H9 (cell line): ENCODE data around the gene NSUN2. TPM values are rescaled to one million over a fixed set of nuclear protein-coding genes. Genes with fewer than 3 reads are reported as not detected.

Experiments used
- DNase-seq: peaks from one replicate; pipeline ENCODE4 v3.0.0-alpha.2; 2017
- H2AFZ ChIP-seq: one replicate; pipeline ENCODE4 v1.6.1; 2013; ENCODE audit warnings: mild to moderate bottlenecking, low read length, control low read depth, moderate library complexity
- H2AK5ac ChIP-seq: 2 replicates; pipeline ENCODE4 v1.6.1; 2013; ENCODE audit warnings: low read length, control low read depth, mixed read lengths; ENCODE audit not compliant: insufficient read length
- H2BK120ac ChIP-seq: one replicate; pipeline ENCODE4 v1.6.1; 2013; ENCODE audit warnings: low read depth, mild to moderate bottlenecking, low read length, control low read depth, inconsistent platforms; ENCODE audit not compliant: poor library complexity, severe bottlenecking
- H2BK12ac ChIP-seq: 2 replicates; pipeline ENCODE4 v1.6.1; 2013; ENCODE audit warnings: low read length, control low read depth, mixed read lengths, low read depth; ENCODE audit not compliant: insufficient read length
- H2BK15ac ChIP-seq: 2 replicates; pipeline ENCODE4 v1.6.1; 2013; ENCODE audit warnings: low read depth, low read length, control low read depth
- H2BK20ac ChIP-seq: one replicate; pipeline ENCODE4 v1.6.1; 2013; ENCODE audit warnings: low read depth, mild to moderate bottlenecking, low read length, control low read depth, inconsistent platforms; ENCODE audit not compliant: poor library complexity, severe bottlenecking
- H2BK5ac ChIP-seq: 2 replicates; pipeline ENCODE4 v1.6.1; 2013; ENCODE audit warnings: low read length, control low read depth, mixed read lengths; ENCODE audit not compliant: insufficient read length
- H3K14ac ChIP-seq: 2 replicates; pipeline ENCODE4 v1.6.1; 2013; ENCODE audit warnings: low read length, control low read depth; ENCODE audit not compliant: insufficient read depth
- H3K18ac ChIP-seq: 2 replicates; pipeline ENCODE4 v1.6.1; 2013; ENCODE audit warnings: low read depth, mild to moderate bottlenecking, mixed read lengths, low read length, control low read depth; ENCODE audit not compliant: insufficient read length
- H3K23ac ChIP-seq: 2 replicates; pipeline ENCODE4 v1.6.1; 2013; ENCODE audit warnings: low read length, control low read depth, mixed read lengths, low read depth; ENCODE audit not compliant: insufficient read length
- H3K23me2 ChIP-seq: 2 replicates; pipeline ENCODE4 v1.6.1; 2013; ENCODE audit warnings: low read depth, mild to moderate bottlenecking, mixed read lengths, low read length, control low read depth; ENCODE audit not compliant: insufficient read length, poor library complexity, severe bottlenecking
- H3K27ac ChIP-seq: 2 replicates; pipeline ENCODE4 v1.5.1; 2013; ENCODE audit warnings: low read length, control low read depth, mixed read lengths, low read depth; ENCODE audit not compliant: insufficient read length
- H3K27me3 ChIP-seq: 2 replicates; pipeline ENCODE4 v1.6.1; 2013; ENCODE audit warnings: low read length, control low read depth, inconsistent platforms; ENCODE audit not compliant: insufficient read depth
- H3K4ac ChIP-seq: 2 replicates; pipeline ENCODE4 v1.6.1; 2013; ENCODE audit warnings: low read depth, mild to moderate bottlenecking, control low read depth, inconsistent platforms, low read length, moderate library complexity
- H3K4me1 ChIP-seq: 2 replicates; pipeline ENCODE4 v1.6.1; 2013; ENCODE audit warnings: low read length, control low read depth, inconsistent platforms; ENCODE audit not compliant: insufficient read depth
- H3K4me2 ChIP-seq: 2 replicates; pipeline ENCODE4 v1.6.1; 2013; ENCODE audit warnings: low read length, control low read depth, mixed read lengths; ENCODE audit not compliant: insufficient read length, insufficient read depth
- H3K56ac ChIP-seq: 2 replicates; pipeline ENCODE4 v1.6.1; 2013; ENCODE audit warnings: low read depth, mild to moderate bottlenecking, mixed read lengths, low read length, control low read depth; ENCODE audit not compliant: insufficient read length
- H3K79me1 ChIP-seq: 2 replicates; pipeline ENCODE4 v1.6.1; 2013; ENCODE audit warnings: low read depth, mild to moderate bottlenecking, moderate library complexity, low read length, control low read depth, inconsistent platforms; ENCODE audit not compliant: insufficient read depth, poor library complexity, severe bottlenecking
- H3K79me2 ChIP-seq: 2 replicates; pipeline ENCODE4 v1.6.1; 2013; ENCODE audit warnings: low read length, control low read depth, inconsistent platforms; ENCODE audit not compliant: insufficient read depth
- H3K9ac ChIP-seq: 2 replicates; pipeline ENCODE4 v1.6.1; 2013; ENCODE audit warnings: low read length, control low read depth, mixed read lengths; ENCODE audit not compliant: insufficient read length; ENCODE audit errors: extremely low read depth
- H3K9me3 ChIP-seq: one replicate; pipeline ENCODE4 v1.6.1; 2013; ENCODE audit warnings: low read depth, low read length, inconsistent platforms; ENCODE audit not compliant: control insufficient read depth
- H3T11ph ChIP-seq: one replicate; pipeline ENCODE4 v1.6.1; 2013; ENCODE audit warnings: mild to moderate bottlenecking, low read length, control low read depth, inconsistent platforms
- H4K20me1 ChIP-seq: one replicate; pipeline ENCODE4 v1.6.1; 2013; ENCODE audit not compliant: control insufficient read depth, insufficient read length, insufficient read depth
- H4K5ac ChIP-seq: 2 replicates; pipeline ENCODE4 v1.6.1; 2013; ENCODE audit warnings: low read depth, mild to moderate bottlenecking, mixed read lengths, low read length, control low read depth; ENCODE audit not compliant: insufficient read length
- H4K8ac ChIP-seq: replicated peaks from 2 replicates; pipeline ENCODE4 v1.6.1; 2013; ENCODE audit warnings: low read length, control low read depth, mixed read lengths, low read depth; ENCODE audit not compliant: insufficient read length
- H4K91ac ChIP-seq: 2 replicates; pipeline ENCODE4 v1.6.1; 2013; ENCODE audit warnings: low read depth, mild to moderate bottlenecking, moderate library complexity, mixed read lengths, low read length, control low read depth; ENCODE audit not compliant: insufficient read length
- H3K27ac Mint-ChIP-seq, 3 experiments: 2 replicates in 2 of 3; 3 replicates in 1 of 3; pipeline ENCODE4 v1.8.0; 2020 to 2021; ENCODE audit warnings: mixed read lengths in 3 of 3, mild to moderate bottlenecking in 1 of 3, moderate library complexity in 1 of 3
- H3K27me3 Mint-ChIP-seq: 2 replicates; pipeline ENCODE4 v1.8.0; 2021; ENCODE audit warnings: low read depth, mild to moderate bottlenecking, moderate library complexity, mixed read lengths
- H3K36me3 Mint-ChIP-seq, 3 experiments: 2 replicates in 2 of 3; 3 replicates in 1 of 3; pipeline ENCODE4 v1.8.0; 2020 to 2021; ENCODE audit warnings: low read depth in 3 of 3, mixed read lengths in 3 of 3; ENCODE audit not compliant: insufficient read depth in 1 of 3
- H3K4me1 Mint-ChIP-seq, 2 experiments: 2 replicates each; pipeline ENCODE4 v1.8.0; 2020; ENCODE audit warnings: mixed read lengths in 2 of 2
- H3K4me3 Mint-ChIP-seq, 2 experiments: 2 replicates in 1 of 2; 3 replicates in 1 of 2; pipeline ENCODE4 v1.8.0; 2020 to 2021; ENCODE audit warnings: mild to moderate bottlenecking in 2 of 2, mixed read lengths in 2 of 2, moderate library complexity in 1 of 2
- H3K9me3 Mint-ChIP-seq, 2 experiments: 2 replicates in 1 of 2; 3 replicates in 1 of 2; pipeline ENCODE4 v1.8.0; 2020; ENCODE audit warnings: mild to moderate bottlenecking in 2 of 2, mixed read lengths in 2 of 2, moderate library complexity in 1 of 2
- WGBS: extraction: QIAGEN DNeasy Blood & Tissue Kit; methylation state at CpG from one replicate; pipeline ENCODE4 v1.1.7; 2013; ENCODE audit warnings: missing lambda C conversion rate, low lambda C conversion rate, mixed read lengths; ENCODE audit not compliant: insufficient read length; ENCODE audit errors: extremely low coverage; 5-methylcytosine and 5-hydroxymethylcytosine counted together
- total RNA-seq: library from RNA; stranded (reverse); gene quantifications from 2 replicates; pipeline ENCODE4 v1.2.1, GENCODE V29; 2021
- TF ChIP-seq, protein P1 (sequence below): fragments of 200-600 bp; sonication (generic); conservative IDR thresholded peaks from 3 replicates; pipeline ENCODE4 v1.8.0; 2021; ENCODE audit warnings: antibody characterized with exemption, mild to moderate bottlenecking

The NSUN2 gene
- total RNA-seq, 1 experiment from 2014 or later = 115 TPM

DNA sequence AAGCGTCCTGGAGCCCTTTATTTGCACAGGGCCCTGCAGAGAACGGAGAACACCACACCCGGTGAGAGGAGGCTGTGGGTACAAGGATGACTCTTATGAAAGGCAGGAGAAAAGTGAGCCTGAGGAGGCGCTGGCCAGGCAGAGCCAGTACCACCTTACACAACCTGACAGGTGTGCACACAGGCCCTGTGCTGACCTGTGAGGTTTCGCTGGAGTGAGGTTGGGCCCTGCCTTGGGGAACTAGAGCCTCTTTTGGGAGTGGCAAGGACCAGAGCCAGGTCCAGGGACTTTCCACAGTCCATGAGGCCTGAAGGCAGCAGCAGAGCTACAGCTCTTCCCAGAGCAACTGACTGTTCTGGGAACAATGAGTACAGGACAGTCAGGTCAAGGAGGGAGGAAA, 3.4 kb upstream of the NSUN2 start:
- no peaks in the 10 kb centered on the region for H4K20me1 ChIP-seq

More for the DNA sequence above, 3.4 kb upstream of the NSUN2 start:
- H3K36me3 Mint-ChIP-seq = peaks cover 5 to 12% (median 7%) of the 10 kb centered on the region in 3 experiments
- H4K5ac ChIP-seq = no peak overlapping the region
- peaks cover 18 to 26% of the 10 kb centered on the region in 2 experiments for H3K4me1 Mint-ChIP-seq
- H3K56ac ChIP-seq = no peak overlapping the region
- peaks cover 12% of the 10 kb centered on the region; the same call in 1 of the 2 replicates for H3K79me2 ChIP-seq
- no peaks in the 10 kb centered on the region for H3K79me1 ChIP-seq
- no peak overlapping the region for H2BK15ac ChIP-seq
- H2AK5ac ChIP-seq = no peak overlapping the region
- no peak overlapping the region for H3K23ac ChIP-seq
- no peak overlapping the region for H2BK20ac ChIP-seq
- H3K18ac ChIP-seq = no peak overlapping the region
- H3K9ac ChIP-seq = no peak overlapping the region
- H3K9me3 ChIP-seq = no peaks in the 10 kb centered on the region
- H3T11ph ChIP-seq = no peak overlapping the region
- H3K27ac ChIP-seq = no peak overlapping the region
- H2BK12ac ChIP-seq = no peak overlapping the region
- no peak overlapping the region for H3K27ac Mint-ChIP-seq
- no peak overlapping the region for H2AFZ ChIP-seq
- no peak overlapping the region for H3K14ac ChIP-seq
- WGBS = no CpG with 5 or more reads among the region's 5 CpGs
- no peak overlapping the region for H3K4me2 ChIP-seq
- H3K4ac ChIP-seq = no peak overlapping the region
- no peak overlapping the region for H2BK5ac ChIP-seq
- H3K9me3 Mint-ChIP-seq = no peaks in the 10 kb centered on the region
- H3K27me3 Mint-ChIP-seq = no peaks in the 10 kb centered on the region; the same call in 1 of the 2 replicates
- no peak for DNase-seq
- H4K8ac ChIP-seq = no peak overlapping the region
- TF ChIP-seq, protein P1, sequence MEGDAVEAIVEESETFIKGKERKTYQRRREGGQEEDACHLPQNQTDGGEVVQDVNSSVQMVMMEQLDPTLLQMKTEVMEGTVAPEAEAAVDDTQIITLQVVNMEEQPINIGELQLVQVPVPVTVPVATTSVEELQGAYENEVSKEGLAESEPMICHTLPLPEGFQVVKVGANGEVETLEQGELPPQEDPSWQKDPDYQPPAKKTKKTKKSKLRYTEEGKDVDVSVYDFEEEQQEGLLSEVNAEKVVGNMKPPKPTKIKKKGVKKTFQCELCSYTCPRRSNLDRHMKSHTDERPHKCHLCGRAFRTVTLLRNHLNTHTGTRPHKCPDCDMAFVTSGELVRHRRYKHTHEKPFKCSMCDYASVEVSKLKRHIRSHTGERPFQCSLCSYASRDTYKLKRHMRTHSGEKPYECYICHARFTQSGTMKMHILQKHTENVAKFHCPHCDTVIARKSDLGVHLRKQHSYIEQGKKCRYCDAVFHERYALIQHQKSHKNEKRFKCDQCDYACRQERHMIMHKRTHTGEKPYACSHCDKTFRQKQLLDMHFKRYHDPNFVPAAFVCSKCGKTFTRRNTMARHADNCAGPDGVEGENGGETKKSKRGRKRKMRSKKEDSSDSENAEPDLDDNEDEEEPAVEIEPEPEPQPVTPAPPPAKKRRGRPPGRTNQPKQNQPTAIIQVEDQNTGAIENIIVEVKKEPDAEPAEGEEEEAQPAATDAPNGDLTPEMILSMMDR = no peak
- H3K4me3 Mint-ChIP-seq = no peak overlapping the region; a peak in 1 of 5 replicates
- H4K91ac ChIP-seq = no peak overlapping the region
- no peak overlapping the region for H2BK120ac ChIP-seq
- no peaks in the 10 kb centered on the region for H3K27me3 ChIP-seq
- H3K4me1 ChIP-seq = no peaks in the 10 kb centered on the region
- peaks cover 3% of the 10 kb centered on the region for H3K23me2 ChIP-seq
